HG03571 (cell line): ENCODE data around the gene SMIM33.
"Not testable (repeated sequence)": the region's sequence is repeated elsewhere in the genome, so short reads cannot be mapped to it uniquely, and the experiment has no call there.

Source experiments
- ATAC-seq: cut with Tn5 transposase; IDR thresholded peaks from one replicate; pipeline ENCODE4 v1.9.1; 2021; ENCODE audit not compliant: unreplicated experiment

SMIM33 gene

DNA sequence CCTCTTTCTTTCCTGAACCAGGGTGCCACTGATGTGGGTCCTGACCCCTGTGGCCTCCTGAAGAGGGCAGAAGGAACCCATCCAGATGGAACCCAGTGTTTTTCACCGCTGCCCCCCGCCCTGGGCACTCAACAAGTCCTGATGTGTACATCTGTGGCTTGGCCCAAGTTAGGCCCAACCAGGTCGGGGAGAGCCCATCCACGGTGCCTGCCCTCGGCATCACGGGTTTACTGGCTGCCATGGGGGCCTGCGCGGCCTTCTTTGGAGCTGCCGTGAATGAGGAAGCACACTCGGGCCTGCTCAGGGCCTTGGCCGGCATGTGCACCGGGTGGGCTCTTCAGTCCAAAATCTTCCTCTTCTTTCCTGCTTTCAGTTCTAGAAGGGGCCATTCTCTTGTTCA lies 14.0 kb upstream of the SMIM33 start:
- ATAC-seq: no peak

GRCh38 chr5:139457241-139457640 lies 13.6 kb upstream of the SMIM33 start:
- ATAC-seq: no peak

DNA sequence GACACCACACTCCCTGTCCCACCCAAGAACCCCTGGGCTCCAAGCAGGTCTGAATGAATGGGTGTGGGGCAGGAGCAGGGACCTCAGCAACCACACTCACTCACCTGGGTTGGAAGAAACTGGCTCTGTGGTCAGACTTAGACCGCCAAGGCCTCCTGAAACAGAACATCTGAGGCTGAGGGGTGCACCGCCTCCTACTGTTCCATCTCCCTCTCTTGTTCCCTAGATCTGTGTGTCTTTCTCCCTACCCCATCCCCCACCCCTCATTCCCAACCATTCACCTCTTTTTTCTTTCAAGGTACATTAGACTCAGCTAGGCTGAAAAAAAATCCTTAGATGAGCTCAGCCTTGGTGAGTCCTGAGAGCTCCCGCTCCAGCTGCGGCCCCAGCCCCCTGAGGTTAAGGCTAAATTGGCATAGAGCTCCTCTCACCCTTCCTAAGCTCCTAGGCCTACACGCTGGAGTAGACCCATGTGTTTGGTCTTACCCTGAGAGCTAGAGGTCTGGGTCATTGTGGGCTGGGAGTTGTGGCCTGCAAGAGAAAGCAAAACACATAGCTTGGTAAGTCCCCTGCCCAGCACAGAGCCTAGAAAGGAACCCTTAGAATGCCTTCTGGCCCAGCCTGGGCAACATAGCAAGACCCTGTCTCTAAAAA lies 13.0 kb upstream of the SMIM33 start:
- no peak for ATAC-seq

DNA sequence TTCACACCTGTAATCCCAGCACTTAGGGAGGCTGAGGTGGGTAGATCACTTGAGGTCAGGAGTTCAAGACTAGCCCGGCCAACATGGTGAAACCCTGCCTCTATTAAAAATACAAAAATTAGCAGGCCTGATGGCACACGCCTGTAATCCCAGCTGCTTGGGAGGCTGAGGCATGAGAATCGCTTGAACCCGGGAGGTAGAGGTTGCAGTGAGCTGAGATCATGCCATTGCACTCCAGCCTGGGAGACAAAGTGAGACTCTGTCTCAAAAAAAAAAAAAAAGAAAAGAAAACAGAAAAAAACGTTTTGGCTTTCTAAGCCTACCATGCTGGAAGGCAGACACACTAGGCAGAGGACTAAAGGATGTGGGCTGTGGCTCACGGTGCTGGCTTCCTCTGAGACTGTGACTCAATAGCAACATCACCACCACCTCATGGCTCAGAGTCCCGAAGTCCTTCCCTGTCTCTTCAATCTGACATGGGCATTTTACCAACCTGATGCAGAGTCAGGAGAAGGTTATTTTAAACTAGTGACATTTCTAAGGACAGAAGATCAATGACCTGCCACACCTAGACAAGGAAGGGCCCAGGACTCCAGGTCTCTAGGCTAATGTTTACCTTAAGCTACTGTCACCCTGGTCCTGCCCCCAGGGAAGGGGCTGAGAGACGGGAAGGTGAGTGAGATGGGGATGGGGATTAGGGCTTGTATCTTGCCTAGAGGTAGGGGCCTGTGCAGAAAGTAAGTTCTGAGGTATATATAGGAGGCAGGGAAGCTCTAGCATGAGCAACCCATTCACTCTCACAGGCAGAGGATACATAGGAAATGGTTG lies 12.0 kb upstream of the SMIM33 start:
- ATAC-seq: peak; percentile 74

DNA sequence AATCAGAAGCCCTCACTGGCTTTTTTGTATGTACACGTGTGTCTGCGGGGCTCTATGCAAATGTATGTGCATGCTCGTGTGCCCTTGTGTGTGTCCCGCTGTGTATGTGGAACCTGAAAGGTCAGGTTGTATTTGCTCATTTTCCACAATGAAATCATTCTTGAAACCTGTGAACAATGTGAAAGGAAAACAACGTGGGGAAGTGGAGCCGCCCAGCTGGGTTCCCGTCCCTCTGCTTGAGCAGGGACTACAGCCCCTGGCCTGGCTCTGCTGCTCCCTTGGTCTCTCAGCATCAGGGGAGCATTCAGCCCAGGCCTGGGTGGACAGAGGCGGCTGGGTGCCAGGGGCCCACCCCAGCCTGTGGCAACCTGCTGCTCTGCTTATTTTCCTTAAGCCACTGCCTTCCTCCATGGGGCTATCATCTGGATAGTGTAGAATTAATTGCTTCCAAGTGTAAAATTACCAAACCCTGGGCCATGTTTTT lies 11.3 kb upstream of the SMIM33 start:
- peak; percentile 13 for ATAC-seq

- no peak for ATAC-seq
These were observed 10.3 kb upstream of the SMIM33 start for GRCh38 chr5:139460455-139460854.

DNA sequence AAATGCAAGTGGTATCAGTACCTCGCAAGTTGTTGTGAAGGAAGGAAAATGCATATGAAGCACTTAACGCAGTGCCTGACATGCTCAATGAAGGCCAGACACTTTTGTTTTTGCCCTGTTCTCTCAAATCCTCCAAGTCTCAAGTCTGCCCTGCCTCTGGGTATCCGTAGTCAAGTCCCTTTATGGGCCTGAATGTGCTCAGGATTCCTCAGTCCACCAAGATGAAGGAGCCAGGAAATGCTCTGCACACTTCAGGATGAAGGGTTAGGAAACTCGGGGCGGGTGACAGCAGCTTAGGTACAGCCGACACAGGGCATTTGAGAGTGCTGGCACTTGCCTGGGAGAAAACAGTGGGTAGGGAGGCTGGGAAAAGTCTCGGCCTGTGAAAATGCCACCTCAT lies 9.6 kb upstream of the SMIM33 start:
- no peak for ATAC-seq

- ATAC-seq: no peak
These were observed 9.1 kb upstream of the SMIM33 start for GRCh38 chr5:139461698-139462097.

DNA sequence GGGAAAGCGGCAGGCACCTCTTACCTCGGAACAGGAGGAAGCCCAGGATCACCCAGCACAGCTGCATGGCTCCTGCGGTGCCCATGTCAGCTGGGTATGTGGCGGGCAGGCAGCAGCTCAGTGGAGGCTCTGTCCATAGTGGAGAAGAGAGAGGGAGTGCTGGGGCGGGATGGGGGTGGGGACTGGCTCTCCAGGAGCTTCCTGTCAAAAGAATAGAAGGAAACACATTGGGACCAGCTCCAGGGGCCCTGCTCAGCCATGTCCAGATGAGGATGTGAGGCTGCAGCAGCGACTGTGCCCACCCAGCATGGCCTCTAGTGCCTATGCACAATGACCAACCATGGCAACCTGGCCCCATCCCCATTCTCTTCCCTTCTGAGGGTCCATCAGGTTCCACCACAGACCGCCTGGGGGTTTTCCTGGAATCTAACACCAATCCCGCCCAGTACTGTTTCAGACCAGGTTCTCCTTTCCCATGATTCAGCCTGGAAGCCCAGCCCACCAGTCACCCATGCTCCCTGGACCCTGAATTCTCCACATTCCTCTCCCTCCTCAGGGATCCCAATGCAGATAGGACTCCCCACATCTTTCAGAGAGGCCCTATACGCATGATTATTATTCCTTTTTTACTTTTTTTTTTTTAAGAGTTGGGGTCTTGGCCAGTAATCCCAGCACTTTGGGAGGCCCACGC lies 8.1 kb upstream of the SMIM33 start, which contains the start of gene ECSCR:
TSS of gene ECSCR (minus strand) at position 158 of the 691 bp plus-strand sequence. CDS start at position 85, 73 bp downstream.
- no peak for ATAC-seq

- ATAC-seq: no peak
These were observed 2.3 kb upstream of the SMIM33 start for GRCh38 chr5:139468421-139468931.

DNA sequence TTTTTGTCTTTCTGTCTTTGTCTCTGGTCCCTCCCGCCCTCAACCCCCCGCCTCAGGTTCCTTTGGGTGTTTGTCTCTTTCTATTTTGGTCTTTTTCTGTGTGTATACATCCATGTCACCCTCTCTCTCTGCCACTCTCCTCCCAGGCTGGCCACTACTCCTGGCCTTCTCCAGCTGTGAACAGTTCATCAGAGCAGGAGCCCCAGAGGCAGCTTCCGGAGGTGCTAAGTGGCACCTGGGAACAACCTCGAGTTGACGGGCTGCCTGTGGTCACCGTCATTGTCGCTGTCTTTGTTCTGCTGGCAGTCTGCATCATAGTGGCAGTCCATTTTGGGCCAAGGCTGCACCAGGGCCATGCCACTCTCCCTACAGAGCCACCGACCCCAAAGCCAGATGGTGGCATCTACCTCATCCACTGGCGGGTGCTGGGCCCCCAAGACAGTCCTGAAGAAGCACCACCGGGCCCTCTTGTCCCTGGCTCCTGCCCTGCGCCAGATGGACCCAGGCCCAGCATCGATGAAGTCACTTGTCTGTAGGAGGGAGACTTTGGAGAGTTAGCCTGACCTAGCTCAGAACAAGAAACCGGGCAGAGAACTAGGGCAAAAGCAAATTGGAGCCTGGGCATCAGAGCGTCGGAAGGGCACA lies 1.7 kb downstream of the SMIM33 start:
- ATAC-seq: no peak

- ATAC-seq: no peak
These were observed 2.3 kb downstream of the SMIM33 start for GRCh38 chr5:139473105-139473504.

- no peak for ATAC-seq
These were observed 2.8 kb downstream of the SMIM33 start for GRCh38 chr5:139473565-139473964.

GRCh38 chr5:139474890-139475791 lies 4.3 kb downstream of the SMIM33 start:
- no peak for ATAC-seq

GRCh38 chr5:139475865-139476617 lies 5.2 kb downstream of the SMIM33 start:
- no peak for ATAC-seq

DNA sequence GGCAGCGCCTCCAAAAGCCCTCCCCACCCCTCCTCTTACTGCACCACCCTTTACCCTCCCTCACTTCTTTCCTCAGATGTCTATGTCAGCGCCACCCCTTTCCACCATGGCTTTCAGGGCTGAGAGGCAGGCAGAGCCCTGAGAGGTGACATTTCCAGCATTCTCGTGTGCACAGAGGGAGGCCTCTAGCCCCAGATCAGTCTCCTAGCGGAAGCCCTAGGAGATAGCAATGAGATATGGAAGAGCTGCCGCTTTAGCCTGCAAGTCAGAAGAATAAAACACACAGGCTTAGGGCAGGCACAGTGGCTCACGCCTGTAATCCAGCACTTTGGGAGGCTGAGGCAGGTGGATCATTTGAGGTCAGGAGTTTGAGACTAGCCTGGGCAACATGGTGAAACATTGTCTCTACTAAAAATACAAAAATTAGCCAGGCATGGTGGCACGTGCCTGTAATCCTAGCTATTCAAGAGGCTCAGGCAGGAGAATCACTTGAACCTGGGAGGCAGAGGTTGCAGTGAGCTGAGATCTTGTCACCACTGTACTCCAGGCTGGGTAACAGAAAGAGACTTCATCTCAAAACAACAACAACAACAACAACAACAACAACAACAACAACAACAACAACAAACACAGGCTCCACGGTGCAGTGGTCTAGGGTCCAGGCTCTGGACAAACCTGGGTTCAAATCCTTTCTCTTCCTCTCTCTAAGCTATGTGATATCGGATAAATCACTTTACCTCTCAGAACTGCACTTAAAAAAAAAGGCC lies 8.0 kb downstream of the SMIM33 start:
- not testable (repeated sequence) for ATAC-seq

GRCh38 chr5:139479729-139480128 lies 8.9 kb downstream of the SMIM33 start:
- ATAC-seq: not testable (repeated sequence)

DNA sequence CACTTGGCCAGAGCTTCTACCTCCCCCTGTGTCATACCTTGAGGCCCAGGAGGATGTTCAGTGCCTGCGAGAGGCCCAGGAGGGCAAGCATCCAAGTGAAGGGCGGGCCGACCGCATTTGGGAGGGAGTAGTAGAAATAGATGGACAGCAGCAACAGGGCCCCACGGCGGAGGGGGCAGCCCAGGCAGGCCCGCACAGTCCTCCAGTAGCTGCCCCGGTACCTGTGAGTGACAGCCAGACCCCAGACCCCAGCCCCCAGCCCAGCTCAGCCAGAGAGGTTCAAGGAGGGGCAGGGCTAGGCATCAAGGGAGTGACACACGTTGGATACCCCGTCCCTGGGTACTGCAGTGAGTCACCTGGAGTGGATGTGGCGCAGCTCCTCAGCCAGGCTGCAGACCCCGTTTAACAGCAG lies 10.3 kb downstream of the SMIM33 start:
- no peak for ATAC-seq
